Epithelial cell of esophagus (primary cell): ENCODE data around the gene TNK2.
"Not testable (repeated sequence)": the region's sequence is repeated elsewhere in the genome, so short reads cannot be mapped to it uniquely, and the experiment has no call there.

Source experiments
- DNase-seq: peaks from one replicate; pipeline ENCODE4 v3.0.0; 2010; ENCODE audit warnings: low read depth
- H3K4me3 ChIP-seq: 2 replicates; pipeline ENCODE4 v1.5.1; 2011; ENCODE audit warnings: mild to moderate bottlenecking, low read length, control low read depth
- CTCF ChIP-seq: IDR thresholded peaks from 2 replicates; pipeline ENCODE4 v1.5.1; 2011; ENCODE audit warnings: low read depth, mild to moderate bottlenecking, low read length, control low read depth, inconsistent platforms; ENCODE audit not compliant: insufficient read depth; ENCODE audit errors: missing control alignments

TNK2 gene

DNA sequence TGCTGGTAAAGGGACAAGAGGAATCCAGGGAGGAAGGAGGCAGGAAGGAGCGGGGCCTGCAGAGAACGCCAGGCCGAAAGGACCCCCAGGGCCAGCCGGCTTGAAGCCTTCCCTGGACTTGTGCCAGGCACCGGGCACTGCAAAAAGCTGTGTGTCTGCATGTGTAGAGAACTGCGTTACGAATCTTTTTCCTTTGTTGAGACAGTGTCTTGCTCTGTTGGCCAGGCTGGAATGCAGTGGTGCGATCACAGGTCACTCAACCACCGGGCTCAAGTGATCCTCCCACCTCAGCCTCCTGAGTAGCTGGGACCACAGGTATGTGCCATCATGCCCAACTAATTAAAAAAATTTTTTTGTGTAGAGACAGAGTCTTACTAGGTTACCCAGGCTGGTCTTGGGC is 79.6 kb downstream of the TNK2 start:
- TF ChIP-seq CTCF = no peak
- DNase-seq = no peak
- H3K4me3 ChIP-seq = no peak overlapping the region

DNA sequence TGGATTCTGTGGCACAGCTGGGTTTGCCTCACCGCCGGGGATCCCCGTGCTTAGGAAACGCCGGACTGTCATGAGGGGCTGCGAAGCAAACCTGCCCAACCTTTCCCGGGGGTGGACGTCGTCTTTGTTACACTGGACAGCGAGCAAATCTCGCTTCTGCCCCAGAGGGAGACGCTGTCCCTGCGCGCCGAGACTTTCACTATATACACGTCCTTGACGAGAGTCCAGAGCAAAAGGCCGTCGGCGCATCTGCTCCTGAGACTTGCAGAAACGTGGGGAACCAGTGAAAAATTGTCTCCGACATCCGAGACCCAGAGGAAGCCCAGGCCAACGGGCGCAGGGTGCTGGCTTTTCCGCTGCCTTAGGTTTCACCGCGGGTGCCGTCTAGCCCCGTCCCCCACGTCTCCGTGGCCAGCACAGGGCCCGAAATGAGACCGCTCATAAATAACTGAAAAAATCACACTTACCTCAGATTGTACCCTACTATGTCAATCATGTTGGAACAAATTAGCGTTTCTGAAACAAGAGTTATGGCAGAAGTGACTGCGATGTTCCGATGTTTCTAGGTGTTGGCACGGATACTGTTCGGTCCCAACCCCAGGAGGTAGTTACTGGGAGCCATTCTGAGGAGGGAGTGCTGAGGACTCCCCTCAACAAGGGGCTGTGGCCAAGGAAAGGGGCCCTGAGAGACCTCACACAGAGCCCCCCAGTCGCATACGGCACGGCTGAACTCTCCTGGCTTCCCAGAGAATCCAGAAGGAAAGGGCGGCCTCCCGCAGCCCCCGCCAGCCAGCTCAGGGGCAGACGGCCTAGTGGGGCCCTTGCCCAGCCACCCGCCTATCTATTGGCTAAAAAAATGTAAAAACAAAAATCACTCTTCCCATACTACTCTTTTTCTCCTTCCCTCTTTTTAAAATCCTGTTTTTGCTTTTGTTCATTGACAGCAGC is 82.2 kb downstream of the TNK2 start:
- TF ChIP-seq CTCF = no peak

DNA sequence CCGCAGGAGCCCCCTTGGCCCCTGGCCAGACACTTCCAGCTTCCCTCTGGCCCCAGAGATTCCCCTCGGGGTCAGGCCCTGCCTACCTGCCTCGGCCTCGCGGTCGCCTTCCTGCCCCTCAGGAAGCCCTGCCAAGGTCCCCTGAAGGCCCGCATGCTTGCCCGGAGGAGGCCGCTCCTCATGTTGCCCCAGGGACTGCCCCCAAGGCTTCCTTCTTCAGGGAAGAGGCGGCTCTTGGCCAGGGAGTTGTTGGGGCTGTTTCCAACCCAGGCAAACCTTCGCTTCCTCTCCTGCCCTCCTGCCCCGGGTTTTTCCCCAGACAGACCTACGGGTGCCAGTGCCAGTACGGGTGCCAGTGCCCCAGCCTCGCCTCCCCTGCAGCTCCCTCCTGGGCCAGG is 83.2 kb downstream of the TNK2 start:
- no peak for DNase-seq
- H3K4me3 ChIP-seq = no peak overlapping the region
- TF ChIP-seq CTCF = no peak

More for the DNA sequence above, 82.2 kb downstream of the TNK2 start:
- no peak overlapping the region for H3K4me3 ChIP-seq
- no peak for DNase-seq

GRCh38 chr3:195824425-195825190 is 83.7 kb downstream of the TNK2 start:
- not testable (repeated sequence) for H3K4me3 ChIP-seq, DNase-seq

GRCh38 chr3:195823999-195824398 is 84.4 kb downstream of the TNK2 start:
- no peak overlapping the region for H3K4me3 ChIP-seq
- peak; percentile 45 for DNase-seq
- no peak for TF ChIP-seq CTCF

- TF ChIP-seq CTCF = no peak
- no peak overlapping the region for H3K4me3 ChIP-seq
- no peak for DNase-seq
Observed at GRCh38 chr3:195823280-195823679, 85.1 kb downstream of the TNK2 start.

DNA sequence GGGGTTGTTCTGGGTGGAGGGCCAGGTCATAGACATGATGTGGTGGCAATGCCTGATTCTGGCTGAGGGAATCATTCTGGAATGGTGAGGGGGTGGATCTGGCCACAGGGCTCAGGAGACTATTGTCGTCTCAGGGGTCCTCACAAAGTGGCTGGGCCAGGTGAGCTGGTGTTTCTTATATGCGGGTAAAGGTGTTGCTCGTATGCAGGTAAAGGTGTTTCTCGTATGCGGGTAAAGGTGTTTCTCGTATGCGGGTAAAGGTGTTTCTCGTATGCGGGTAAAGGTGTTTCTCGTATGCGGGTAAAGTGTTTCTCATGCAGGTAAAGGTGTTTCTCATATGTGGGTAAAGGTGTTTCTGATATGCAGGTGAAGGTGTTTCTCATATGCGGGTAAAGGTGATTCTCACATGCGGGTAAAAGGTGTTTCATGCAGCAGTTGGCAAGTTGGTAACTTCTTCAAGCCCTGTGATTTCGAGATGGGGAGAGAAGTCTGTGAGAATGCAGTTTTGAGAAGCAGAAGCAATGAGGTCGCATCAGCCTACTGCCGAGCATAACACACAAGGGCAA is 86.1 kb downstream of the TNK2 start:
- no peak for DNase-seq
- no peak for TF ChIP-seq CTCF

More for the DNA sequence above, 86.1 kb downstream of the TNK2 start:
- H3K4me3 ChIP-seq = no peak overlapping the region
